HG02763 (cell line): ENCODE results near the gene BMS1.
"Not testable (repeated sequence)": the region's sequence is repeated elsewhere in the genome, so short reads cannot be mapped to it uniquely, and the experiment has no call there.

ENCODE experiments used
- ATAC-seq: cut with Tn5 transposase; IDR thresholded peaks from one replicate; pipeline ENCODE4 v1.9.1; 2021; ENCODE audit warnings: mild to moderate bottlenecking, moderate library complexity; ENCODE audit not compliant: unreplicated experiment

The BMS1 gene

DNA sequence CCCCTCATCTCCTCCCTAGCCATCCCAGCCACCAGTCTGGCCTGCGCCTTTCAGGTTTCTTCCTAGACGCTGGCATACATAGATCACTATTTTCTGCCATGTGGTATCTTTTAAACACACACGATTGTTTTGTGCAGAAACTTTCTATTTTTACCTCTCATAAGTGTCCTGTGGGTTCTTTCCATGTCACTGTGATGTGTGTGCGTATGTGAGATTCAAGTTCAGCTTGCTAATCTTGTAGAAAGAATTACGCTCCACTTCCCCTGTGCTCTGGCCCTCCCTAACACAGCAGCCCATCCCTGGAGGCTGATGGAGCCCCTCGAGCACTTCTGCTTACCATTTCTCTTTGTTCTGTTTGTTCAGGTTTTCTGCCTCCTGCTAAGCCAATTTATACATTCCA lies 80.2 kb downstream of the BMS1 start:
- not testable (repeated sequence) for ATAC-seq

DNA sequence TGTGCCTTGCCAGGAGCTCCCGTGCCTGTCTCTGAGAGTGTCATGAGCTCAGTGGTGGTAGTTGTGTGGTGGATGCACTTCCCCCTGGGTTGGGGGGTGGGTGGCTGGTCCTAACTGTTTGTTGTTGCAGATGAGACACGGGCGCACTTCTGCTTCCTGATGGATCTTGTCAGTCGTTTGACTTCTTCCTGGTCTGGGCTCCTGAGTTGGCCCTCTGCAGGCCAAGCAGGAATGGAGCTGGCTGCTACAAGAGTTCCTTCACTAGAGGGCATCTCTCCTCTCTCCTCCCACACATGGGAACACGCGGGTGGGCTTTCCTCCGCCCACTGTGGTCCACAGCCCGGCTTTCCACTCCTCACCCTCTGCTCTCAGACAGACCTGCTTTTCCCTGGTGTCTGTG lies 82.0 kb downstream of the BMS1 start:
- ATAC-seq: no peak

DNA sequence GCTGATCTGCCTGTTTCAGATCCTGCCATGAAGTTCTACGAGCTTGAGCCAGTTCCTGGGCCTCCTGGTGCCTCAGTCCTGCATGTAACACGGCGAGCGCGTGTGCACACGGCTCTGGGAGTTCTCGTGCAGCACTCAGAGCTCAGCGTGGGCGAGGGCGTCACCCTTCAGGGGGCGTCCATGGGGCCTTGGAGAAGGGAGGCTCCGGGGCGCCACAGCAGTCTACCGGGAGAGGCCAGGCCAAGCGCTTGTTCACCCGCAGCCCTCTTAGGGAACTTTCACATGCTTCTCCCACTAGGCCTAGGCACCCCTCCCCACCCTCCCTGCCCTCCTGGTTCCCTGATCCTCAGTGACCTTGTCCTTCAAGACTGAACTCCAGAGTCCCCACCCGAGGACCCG lies 83.1 kb downstream of the BMS1 start:
- ATAC-seq: no peak

DNA sequence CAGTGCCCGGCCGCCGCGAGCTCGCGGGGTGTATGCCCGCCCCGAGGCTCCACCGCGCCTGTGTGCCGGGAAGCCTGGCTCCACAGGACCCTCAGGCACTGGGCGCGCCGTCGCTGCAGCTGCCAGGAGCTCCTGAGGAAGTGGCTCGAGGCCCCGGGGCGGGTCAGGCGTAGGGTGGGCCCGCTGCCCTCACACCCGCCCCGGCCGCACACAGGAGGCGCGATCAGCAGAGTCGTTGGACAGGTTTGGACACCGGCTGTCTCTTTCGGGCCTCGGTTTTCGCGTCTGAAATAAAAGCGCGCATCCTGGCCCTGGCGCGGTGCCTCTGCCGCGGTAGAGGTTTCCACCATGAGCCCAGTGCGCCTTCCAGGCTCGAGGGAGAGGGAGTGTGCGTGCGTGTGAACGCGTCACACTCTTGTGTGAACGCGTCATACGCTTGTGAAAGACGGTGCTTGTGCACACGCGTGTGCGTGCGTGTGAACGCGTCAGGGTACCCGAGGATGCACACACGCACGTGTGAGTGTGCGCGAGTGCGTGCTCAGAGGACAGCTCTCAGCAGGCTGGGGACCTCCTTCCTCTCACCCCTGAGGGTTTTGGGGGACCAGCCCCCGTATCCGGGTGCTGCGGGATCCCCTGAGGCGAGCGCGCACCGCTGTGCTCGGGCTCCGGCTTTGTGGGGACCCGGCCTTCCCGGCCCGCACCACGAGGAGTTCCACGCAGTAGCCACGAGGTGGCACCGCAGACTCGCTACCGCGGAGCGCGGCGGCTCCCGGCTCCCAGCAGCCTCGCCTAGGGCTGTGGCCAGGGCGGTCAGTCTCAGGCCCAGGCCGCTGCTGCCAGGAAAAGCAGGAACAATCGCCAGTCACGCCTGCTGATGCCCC lies 83.8 kb downstream of the BMS1 start:
- peak; percentile 78 for ATAC-seq

DNA sequence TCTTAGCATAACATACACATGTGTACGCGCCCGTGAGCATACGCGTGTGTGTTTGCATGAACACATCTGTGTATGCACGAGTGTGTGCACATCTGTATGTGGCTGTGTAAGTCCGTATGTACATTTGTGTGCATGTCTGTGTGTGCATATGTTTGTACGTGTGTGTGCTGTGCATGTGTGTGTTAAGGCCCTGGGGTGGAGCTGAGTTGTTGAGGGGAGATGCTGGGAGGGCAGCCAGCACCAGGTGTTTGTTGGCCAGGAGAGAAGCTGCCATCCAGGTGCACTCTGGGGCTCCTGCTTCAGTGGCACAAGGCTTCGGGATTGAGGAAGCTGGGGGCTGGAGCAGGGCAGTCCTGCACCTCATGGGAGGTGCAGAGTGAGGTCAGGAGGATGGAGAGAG lies 85.0 kb downstream of the BMS1 start:
- ATAC-seq: no peak

DNA sequence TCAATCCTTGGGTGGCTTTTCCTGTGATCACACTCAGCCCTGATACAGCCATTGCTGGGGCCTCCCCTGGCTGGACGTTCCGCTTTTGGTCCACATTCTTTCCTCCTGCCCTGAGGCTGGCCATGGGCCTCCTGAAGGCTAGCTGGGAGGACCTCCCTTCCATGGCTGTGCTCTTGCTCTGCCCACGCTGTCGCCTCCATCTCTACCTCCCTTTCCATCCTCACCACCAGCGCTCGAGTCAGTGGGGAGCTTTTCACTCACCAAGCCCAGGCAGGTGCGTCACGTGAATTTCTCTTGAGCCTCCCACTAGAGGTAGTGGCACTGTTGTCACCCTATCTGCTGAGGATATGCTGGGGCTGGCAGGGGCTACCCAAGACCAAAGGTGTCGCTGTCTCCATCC lies 85.9 kb downstream of the BMS1 start:
- ATAC-seq: no peak

DNA sequence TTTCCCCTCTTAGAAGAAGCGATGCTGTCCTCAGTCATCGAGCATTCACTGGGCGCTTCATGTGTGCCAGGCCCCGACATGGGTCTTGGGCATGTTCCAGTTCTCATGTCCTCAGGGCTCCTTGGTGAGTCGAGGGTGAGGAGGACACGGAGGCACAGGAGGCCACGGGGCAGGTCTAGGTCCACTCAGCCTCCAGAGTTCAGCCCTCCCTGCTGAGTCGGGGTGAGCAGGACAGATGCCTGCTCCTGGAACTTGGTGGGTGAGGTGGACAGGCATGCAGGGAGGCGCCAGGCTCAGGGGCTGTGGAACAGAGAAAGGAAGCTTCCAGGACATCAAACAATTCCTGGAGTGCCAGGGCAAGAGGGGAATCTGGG lies 87.4 kb downstream of the BMS1 start:
- no peak for ATAC-seq

DNA sequence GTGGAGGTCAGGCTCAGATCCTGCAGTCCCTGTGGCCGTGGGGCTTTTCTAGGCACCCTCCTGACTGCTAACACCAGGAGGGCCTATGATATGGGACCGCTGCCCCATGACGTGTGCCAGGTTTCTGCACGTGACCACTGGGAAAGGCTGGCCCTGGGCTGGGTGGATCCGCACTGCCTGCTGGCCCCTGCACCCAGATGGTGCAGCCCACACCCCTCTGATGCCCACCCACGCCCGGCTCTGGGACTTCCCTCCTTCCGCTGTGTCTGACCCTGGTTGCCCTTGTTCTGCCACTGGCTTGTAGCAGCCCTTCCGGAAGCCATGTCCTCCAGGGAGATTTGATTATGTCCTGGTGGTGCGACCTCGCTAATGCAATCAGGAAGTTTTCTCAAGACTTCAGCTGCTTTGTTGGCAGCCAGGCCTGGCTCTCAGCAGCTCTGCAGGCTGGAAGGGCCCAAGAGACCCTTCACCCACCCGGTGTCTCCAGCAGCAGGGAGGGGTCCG lies 88.6 kb downstream of the BMS1 start:
- ATAC-seq: not testable (repeated sequence)

DNA sequence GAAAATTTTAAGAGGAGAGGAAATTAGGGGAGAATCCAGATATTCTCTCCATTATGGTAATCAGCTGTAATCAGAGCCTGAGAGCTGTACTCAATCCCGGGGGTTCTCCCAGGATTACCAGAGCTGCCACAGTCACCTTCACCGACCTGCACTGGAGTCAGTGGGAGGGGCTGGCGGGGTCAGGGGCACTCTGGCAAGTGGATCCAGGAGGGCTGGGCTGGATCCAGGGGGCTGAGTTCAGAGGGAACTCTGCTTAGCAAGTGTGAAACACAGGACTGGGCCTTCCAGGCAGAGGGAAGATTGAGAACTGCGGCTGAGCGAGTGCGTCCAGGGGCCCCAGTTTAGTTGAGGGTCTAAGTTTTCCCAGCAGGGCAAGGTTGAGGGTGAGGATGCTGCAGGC lies 89.2 kb downstream of the BMS1 start:
- ATAC-seq: no peak

DNA sequence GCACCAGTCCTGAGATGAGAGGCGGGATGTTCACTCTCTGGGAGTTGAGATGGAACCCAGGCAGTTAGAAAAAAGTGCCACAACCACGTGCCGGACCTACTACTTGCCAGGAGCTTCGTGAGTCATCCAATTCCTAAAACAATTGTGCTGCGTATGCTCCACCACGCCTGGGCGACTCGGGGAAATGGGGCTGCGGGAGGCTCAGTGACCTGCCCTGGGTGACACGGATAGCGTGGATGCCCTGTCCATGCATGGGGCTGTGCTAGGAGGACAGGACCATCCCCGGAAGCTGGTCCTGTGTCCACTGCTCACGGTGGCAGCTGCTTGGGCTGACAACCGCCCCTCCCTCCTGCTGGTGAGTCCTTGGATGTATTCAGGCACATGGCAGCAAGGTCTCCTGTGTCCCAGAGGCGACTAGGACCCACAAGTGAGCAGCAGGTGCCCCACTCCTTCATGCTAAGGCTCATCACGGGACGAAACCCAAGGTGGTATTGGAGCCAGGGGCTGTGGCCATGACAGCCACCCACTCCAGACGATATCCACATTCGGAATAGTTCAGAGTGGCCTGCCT lies 90.4 kb downstream of the BMS1 start:
- ATAC-seq: no peak

DNA sequence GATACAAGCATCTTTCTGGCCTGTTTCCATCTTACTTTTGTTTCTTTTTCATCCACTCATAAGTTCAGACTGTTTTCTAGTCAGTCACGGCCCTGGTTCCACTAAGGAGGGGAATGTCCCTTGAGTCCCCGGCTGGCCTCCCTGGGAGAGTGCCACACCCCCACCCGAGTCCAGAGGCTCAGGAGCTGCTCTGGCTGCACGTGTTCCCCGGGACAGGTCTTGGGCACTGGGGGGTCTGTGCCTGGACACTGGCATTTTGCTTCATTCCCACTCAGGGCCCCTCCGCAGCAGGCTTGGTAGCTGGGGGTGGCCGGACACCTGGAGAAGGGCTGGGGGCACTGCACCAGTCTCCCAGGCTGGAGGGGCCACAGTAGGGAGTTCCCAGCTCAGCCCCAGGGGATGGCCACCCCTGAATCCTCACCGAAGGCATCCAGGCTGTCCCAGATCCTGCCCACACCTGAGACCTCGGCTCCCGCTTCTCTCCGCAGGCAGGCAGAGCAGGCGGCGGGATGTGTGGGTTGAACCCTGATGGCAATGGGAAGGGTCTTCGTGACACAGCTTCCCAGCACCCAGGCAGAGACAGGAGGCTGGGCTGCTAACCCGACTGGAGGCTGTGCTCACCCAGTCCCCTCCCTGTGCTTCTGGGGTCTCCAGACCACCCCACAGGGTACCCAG lies 92.3 kb downstream of the BMS1 start:
- ATAC-seq: no peak

DNA sequence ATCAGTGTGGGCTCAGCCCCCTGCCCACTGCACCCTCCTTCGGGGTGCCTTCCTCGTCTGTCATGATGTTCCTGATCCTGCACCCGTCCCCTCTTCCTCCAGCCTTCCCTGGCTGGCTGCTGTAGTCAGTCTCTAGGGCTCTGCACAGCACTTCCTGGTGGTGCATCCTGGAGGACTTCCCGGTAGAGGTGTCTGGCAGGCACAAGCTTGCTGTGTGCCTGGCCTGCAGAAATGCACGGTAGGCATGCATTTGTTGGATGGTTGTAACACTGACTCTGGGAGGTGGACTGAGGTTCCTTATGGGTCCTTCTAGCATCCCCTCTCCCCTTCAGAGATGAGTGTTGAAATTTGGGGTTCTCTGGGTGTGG lies 92.8 kb downstream of the BMS1 start:
- ATAC-seq: no peak

DNA sequence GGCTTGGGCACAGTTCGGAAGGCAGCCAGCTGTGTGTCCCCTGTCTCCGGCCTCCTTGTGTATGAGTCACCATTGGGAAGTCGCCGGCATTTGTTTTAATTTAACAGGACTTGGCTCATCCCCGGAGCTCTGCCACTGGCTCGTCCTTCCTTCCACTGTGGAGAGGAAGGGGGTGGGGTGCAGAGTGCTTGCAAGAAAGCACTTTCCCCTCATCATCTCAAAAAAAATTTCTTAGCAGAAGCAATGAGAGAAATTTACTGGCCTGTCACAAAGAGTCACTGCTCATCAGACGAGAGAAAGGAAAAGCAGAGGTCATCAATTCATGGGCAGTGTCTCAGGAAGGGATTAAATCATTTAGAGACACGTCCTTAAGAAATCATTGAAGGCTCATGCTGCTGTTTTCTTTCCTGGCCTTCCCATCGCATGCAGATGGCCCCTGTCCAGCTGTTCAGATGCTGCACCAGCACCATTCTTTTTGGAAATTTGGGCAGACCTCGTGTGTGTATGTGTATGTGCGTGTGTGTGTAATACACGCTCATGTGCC lies 93.3 kb downstream of the BMS1 start:
- no peak for ATAC-seq

DNA sequence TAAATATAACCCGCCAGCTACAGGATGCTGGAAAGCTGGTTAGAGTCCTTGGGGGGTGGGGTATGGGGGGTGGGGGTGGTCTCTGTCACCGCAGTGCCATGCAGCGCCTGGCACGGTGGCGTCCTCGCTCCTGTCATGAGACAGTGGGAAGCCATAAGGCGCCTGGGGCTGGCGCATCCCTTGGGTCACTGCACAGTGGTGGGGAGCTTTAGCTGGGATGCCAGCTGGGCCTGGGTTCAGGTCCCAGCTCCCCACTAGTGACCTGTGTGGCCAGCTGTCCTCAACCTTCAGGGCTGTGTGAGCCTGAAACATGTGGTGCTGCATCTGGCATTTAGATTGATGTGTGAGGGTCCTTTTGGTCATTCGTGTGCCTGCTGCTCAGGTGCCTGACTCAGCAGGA lies 93.9 kb downstream of the BMS1 start:
- no peak for ATAC-seq

DNA sequence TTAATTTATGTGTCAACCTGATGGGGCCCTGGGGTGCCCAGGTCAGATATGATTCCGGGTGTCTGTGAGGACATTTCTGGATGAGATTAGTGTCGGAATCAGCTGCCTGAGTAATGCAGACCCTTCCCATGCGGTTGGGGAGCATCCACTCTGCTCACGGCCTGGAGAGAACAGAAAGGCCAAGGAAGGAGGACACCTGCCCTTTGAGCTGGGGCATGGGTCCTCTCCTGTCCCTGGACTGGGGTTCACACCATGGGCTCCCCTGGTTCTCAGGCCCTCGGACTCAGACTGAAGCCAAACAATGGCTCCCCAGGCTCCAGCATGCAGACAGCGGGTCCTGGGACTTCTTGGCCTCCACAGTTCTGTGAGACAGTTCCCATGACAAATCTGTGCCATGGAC lies 94.3 kb downstream of the BMS1 start:
- ATAC-seq: no peak

DNA sequence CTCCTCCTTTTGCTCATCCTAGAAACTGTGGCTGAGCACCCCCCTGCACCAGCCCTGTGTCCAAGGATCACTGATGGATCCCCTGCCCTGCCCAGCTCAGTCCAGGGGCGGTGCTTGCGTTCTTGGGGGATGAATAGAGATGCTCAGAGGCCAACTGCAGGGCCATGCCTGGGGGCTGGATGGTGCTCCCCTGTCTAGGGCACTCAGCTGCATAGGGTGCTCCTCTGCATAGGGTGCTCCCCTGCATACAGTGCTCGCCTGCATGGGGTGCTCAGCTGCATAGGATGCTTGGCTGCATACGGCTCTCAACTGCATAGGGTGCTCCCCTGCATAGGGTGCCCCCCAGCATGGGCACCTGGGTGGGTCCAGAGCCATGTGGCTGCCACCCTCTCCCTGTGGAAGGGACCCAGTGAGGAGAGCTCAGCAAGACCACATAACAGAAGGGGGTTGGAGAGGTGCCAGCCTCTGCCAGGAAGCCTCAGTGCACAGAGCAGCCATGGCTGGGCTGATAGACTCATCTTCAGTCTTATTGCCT lies 95.0 kb downstream of the BMS1 start:
- no peak for ATAC-seq

DNA sequence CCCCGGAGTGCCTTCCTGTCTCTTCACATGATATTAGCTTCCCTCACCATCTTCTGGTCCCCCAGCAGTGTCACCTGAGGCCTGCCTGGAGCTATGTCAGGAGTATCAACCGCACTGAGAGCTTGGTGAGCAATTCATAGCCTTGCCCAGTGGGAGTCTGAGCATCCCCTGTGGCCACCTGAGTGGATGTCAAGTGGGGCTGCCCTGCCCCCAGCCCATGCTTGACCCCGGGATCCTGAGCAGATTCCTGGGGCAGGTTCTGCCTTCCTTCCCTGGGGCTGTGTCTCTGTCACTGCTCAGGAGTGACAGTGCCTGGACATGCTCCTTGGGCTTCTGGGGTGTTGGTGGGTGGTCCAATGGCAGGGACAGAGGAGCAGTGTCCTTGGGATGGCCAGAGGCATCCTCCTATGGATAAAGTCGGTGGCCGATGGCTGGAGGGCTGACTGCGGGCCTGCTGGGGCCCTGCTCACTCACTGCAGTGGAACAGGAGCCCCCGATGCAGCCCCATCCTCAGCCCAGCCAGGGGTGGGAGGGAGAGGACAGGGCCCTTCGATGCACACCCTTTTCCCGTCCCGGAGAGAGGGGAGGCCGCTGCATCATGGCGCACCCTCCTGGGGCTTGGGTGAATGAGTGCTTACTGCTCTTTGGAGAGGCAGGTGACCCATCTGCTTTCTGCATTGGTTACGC lies 95.7 kb downstream of the BMS1 start:
- no peak for ATAC-seq

DNA sequence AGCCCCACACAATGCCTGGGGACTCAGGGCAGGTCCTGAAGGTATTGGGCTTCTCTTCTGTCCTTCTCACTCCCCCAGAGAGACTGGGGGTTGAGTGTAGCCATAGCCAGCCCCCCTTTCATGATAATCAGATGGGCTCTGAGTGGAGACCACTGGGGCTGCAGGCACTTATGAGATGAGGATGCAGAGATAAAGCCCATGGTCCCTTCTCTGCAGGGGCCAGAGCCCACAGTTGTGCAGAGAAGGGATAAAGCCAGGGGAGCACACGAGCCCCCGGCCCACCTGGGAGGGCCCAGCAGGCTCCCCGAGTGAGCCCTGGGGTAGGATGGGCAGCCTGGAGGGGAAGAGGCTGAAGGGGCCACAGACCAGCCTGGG lies 96.2 kb downstream of the BMS1 start:
- ATAC-seq: no peak

DNA sequence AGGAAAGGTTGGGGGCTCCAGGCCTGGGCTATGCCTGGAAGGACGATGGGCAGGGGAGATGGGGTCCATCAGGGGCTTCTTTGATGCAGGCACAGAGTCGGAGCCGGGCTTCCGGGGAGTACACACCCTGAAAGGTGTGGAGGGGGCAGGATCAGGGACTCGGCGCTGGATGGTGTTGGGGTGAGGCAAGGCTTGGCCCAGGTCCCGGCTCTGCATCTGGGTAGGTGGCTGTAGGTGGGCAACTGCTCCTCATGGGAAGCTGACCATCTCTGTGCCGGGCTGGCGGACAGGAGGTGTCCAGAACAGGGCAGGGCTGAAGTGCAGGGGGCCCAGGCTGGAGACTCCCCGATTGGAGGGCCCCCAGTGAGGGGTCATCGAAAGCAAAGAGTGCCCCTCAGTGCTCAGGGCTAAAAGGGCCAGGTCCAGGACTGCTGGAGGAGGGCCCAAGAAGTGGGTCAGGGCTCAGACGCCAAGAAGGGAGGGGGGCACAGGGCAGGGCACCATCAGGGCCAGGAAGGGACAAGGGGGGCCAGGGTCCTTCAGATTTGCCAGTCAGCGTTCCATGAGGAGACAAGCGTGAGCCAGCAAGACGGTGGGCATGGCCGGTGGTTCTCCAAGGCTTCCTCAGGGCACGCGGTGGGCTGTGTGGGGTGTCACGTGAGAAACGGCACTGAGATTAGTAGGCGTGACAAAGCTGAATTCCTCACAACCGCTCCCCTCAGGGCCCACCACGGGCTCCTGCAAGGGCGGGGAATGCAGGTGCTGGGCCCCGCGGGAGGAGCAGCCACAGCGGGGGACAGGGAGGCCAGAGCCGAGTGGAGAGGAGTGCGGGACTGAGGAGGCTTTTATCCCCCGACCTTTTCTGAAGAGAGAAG lies 97.0 kb downstream of the BMS1 start:
- no peak for ATAC-seq

DNA sequence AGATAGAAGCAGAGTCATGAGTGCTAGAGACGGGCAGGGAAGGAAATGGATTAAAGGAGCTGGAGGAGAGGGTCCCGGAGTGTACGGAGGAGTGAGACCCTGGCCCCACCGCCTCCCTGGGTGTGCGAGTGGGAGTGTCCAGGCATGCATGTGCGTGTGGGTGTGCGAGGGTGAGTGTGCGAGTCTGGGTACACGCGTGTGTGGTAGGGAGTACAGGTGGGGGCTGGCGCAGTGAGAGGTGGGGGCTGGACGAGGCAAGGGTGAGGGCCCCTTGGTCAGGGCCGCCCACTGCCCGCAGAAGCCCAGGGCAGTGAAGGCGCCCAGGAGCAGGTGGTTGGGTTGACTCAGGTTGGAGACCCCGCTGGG lies 97.6 kb downstream of the BMS1 start:
- no peak for ATAC-seq
